Astrocyte (in vitro differentiated cells and primary cell): ENCODE results near the gene C10orf90. TPM values are rescaled to one million over a fixed set of nuclear protein-coding genes. Genes with fewer than 3 reads are reported as not detected.

Experiments used
- DNase-seq: peaks from one replicate; pipeline ENCODE4 v3.0.0-alpha.2; 2010; ENCODE audit warnings: low read depth
- FAIRE-seq: peaks from 2 replicates; lab custom pipeline; 2011; peaks lifted over from hg19 to GRCh38; lab: Jason Lieb, UNC
- H2AFZ ChIP-seq: 2 replicates; pipeline ENCODE4 v1.6.0; 2012; ENCODE audit warnings: low read depth, low read length, inconsistent platforms
- H3K27ac ChIP-seq: 2 replicates; pipeline ENCODE4 v1.5.1; 2011; ENCODE audit warnings: low read depth, low read length, inconsistent platforms
- H3K27me3 ChIP-seq: 2 replicates; pipeline ENCODE4 v1.6.0; 2011; ENCODE audit warnings: low read length, inconsistent platforms; ENCODE audit not compliant: insufficient read depth
- H3K36me3 ChIP-seq: 2 replicates; pipeline ENCODE4 v1.5.1; 2011; ENCODE audit warnings: low read length, inconsistent platforms; ENCODE audit not compliant: insufficient read depth
- H3K4me1 ChIP-seq: 2 replicates; pipeline ENCODE4 v1.5.1; 2011; ENCODE audit warnings: low read length, inconsistent platforms; ENCODE audit not compliant: insufficient read depth
- H3K4me2 ChIP-seq: 2 replicates; pipeline ENCODE4 v1.6.0; 2012; ENCODE audit warnings: low read length, inconsistent platforms
- H3K4me3 ChIP-seq: 2 replicates; pipeline ENCODE4 v1.5.1; 2011; ENCODE audit warnings: low read depth, mild to moderate bottlenecking, low read length, inconsistent platforms; ENCODE audit not compliant: insufficient read depth
- H3K79me2 ChIP-seq: 2 replicates; pipeline ENCODE4 v1.6.0; 2012; ENCODE audit warnings: mild to moderate bottlenecking, low read length, inconsistent platforms; ENCODE audit not compliant: insufficient read depth
- H3K9ac ChIP-seq: 2 replicates; pipeline ENCODE4 v1.6.0; 2012; ENCODE audit warnings: mild to moderate bottlenecking, low read length, inconsistent platforms
- H3K9me3 ChIP-seq: 2 replicates; pipeline ENCODE4 v1.5.1; 2012; ENCODE audit warnings: low read depth, mild to moderate bottlenecking, low read length, inconsistent platforms; ENCODE audit not compliant: insufficient read depth
- H4K20me1 ChIP-seq: 2 replicates; pipeline ENCODE4 v1.6.0; 2012; ENCODE audit warnings: low read length, inconsistent platforms; ENCODE audit not compliant: insufficient read depth
- H3K27ac Mint-ChIP-seq: one replicate; pipeline ENCODE4 v1.8.0; 2021; ENCODE audit warnings: mild to moderate bottlenecking, mixed read lengths; ENCODE audit not compliant: unreplicated experiment
- H3K27me3 Mint-ChIP-seq: one replicate; pipeline ENCODE4 v1.8.0; 2021; ENCODE audit warnings: low read depth, mixed read lengths; ENCODE audit not compliant: unreplicated experiment
- H3K36me3 Mint-ChIP-seq: one replicate; pipeline ENCODE4 v1.8.0; 2021; ENCODE audit warnings: low read depth, mixed read lengths; ENCODE audit not compliant: unreplicated experiment
- H3K4me1 Mint-ChIP-seq: one replicate; pipeline ENCODE4 v1.8.0; 2021; ENCODE audit warnings: low read depth, mixed read lengths; ENCODE audit not compliant: unreplicated experiment
- H3K4me3 Mint-ChIP-seq: one replicate; pipeline ENCODE4 v1.8.0; 2021; ENCODE audit warnings: mild to moderate bottlenecking, moderate library complexity, mixed read lengths; ENCODE audit not compliant: unreplicated experiment
- H3K9me3 Mint-ChIP-seq: one replicate; pipeline ENCODE4 v1.8.0; 2021; ENCODE audit warnings: mild to moderate bottlenecking, mixed read lengths; ENCODE audit not compliant: unreplicated experiment
- CTCF ChIP-seq: IDR thresholded peaks from 2 replicates; pipeline ENCODE4 v1.5.1; 2011; ENCODE audit warnings: low read depth, mild to moderate bottlenecking, inconsistent platforms, low read length, moderate library complexity; ENCODE audit not compliant: insufficient read depth
- EZH2 ChIP-seq: IDR thresholded peaks from 2 replicates; pipeline ENCODE4 v1.6.1; 2012; ENCODE audit warnings: mild to moderate bottlenecking, low read length, inconsistent platforms; ENCODE audit not compliant: insufficient read depth
- total RNA-seq: library from RNA; stranded (reverse); gene quantifications from 2 replicates; pipeline ENCODE4 v1.2.1, GENCODE V29; 2021

Gene C10orf90
- total RNA-seq, 1 donor from 2014 or later, result not detected

- H3K27ac Mint-ChIP-seq, result no peak overlapping the region
- peaks cover 5% of the 10 kb centered on the region for H3K9me3 Mint-ChIP-seq
- no peak for FAIRE-seq
These were observed 152.0 kb downstream of the C10orf90 start for GRCh38 chr10:126518218-126519080.

DNA sequence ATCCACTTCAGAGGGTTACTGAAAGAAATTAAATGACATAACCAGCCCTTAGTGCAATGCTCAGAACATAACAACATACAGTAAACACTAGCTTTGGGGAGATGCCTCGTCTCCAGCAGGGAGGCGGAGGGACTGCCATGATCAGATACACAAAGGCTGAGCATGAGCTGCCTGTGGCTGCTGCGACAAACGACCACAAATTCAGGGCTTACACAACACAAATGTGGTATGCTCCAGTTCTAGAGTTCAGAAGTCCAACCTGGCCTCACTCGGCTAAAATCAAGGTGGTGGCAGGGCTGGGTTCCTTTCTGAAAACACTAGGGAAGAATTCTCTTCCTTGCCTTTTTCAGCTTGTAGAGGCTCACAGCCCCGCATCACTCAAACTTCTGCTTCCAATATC, 154.0 kb downstream of the C10orf90 start:
- H3K4me1 Mint-ChIP-seq, result no peaks in the 10 kb centered on the region
- no peak for DNase-seq
- no peak for FAIRE-seq

More at GRCh38 chr10:126518218-126519080, 152.0 kb downstream of the C10orf90 start:
- Histone ChIP-seq H3K36me3 (no peaks in the 10 kb centered on the region), H3K4me1 (peaks cover 7% of the 10 kb centered on the region), H3K9ac (no peak overlapping the region), H3K4me3 (no peak overlapping the region), H3K27me3 (peaks cover 11% of the 10 kb centered on the region), H4K20me1 (no peaks in the 10 kb centered on the region), H2AFZ (no peak overlapping the region), H3K9me3 (no peaks in the 10 kb centered on the region), H3K4me2 (no peak overlapping the region), H3K27ac (no peak overlapping the region), H3K79me2 (no peaks in the 10 kb centered on the region)
- TF ChIP-seq CTCF (no peak), EZH2 (no peak)
- Mint-ChIP-seq H3K4me3 (no peak overlapping the region), H3K4me1 (no peaks in the 10 kb centered on the region), H3K36me3 (peaks cover 3% of the 10 kb centered on the region), H3K27me3 (peaks cover 11% of the 10 kb centered on the region)
- no peak for DNase-seq

More for the DNA sequence above, 154.0 kb downstream of the C10orf90 start:
- H3K27me3 ChIP-seq, result peaks cover 20% of the 10 kb centered on the region
- no peak overlapping the region for H3K27ac ChIP-seq
- no peak overlapping the region for H3K4me2 ChIP-seq
- H3K79me2 ChIP-seq, result no peaks in the 10 kb centered on the region
- H3K9ac ChIP-seq, result no peak overlapping the region
- Mint-ChIP-seq H3K36me3 (peaks cover 3% of the 10 kb centered on the region), H3K27me3 (peaks cover 14% of the 10 kb centered on the region), H3K9me3 (peaks cover 5% of the 10 kb centered on the region), H3K4me3 (no peak overlapping the region), H3K27ac (no peak overlapping the region)
- no peak overlapping the region for H3K4me3 ChIP-seq
- H4K20me1 ChIP-seq, result no peaks in the 10 kb centered on the region
- no peaks in the 10 kb centered on the region for H3K36me3 ChIP-seq
- TF ChIP-seq EZH2 (no peak), CTCF (no peak)
- H2AFZ ChIP-seq, result no peak overlapping the region
- no peaks in the 10 kb centered on the region for H3K9me3 ChIP-seq
- H3K4me1 ChIP-seq, result peaks cover 7% of the 10 kb centered on the region
